ENCODE results near the gene LMAN1L. TPM values are rescaled to one million over a fixed set of nuclear protein-coding genes. Genes with fewer than 3 reads are reported as not detected.

Gene LMAN1L
- total RNA-seq, 2 donors from 2014 or later, result 0.53 to 0.72 TPM

DNA sequence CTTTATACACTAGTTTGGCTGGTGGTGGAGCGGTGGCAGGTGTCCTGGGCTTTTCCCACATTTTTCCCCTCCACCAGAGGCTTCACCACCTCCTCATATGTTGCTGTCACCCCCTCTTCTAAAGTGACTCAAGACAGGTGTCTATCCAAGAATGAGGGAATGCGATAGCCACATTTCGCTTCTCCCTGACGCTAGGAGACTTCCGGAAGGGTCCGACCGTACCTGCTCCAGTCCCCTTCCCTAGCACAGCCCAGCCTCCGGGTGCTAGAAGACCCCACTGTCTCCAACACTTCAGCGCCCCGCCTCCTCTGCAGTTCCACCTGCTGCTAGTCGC lies 60.0 kb downstream of the LMAN1L start:
- no peak for ATAC-seq (replicated peaks in 1 of 2)
- H3K27ac Mint-ChIP-seq, result peak overlapping the region; percentile 89
- H3K27me3 Mint-ChIP-seq (ENCODE audit: low read depth), result no peaks in the 10 kb centered on the region
- H3K36me3 Mint-ChIP-seq (ENCODE audit: insufficient read depth in 2 of 2), result peaks cover 10 to 12% of the 10 kb centered on the region in 2 donors
- peaks cover 62% of the 10 kb centered on the region for H3K4me1 Mint-ChIP-seq (ENCODE audit: low read depth)
- H3K9me3 Mint-ChIP-seq, result peaks cover 0 to 2% of the 10 kb centered on the region in 2 donors
- H3K4me3 Mint-ChIP-seq, result peak overlapping the region; percentile 95 to 100
- DNase-seq, result no peak

GRCh38 chr15:74873036-74873755 lies 60.6 kb downstream of the LMAN1L start, which contains the start of gene SCAMP2:
SCAMP2 (minus strand) TSS chr15:74873365; CDS start chr15:74873255, 110 bp downstream.
- DNase-seq (peak; percentile 91 to 95), ATAC-seq (replicated peaks in 1 of 2) (peak; percentile 85 to 89)
- Mint-ChIP-seq H3K36me3 (ENCODE audit: insufficient read depth in 2 of 2) (peaks cover 8% of the 10 kb centered on the region in 2 donors), H3K4me1 (ENCODE audit: low read depth) (peaks cover 56% of the 10 kb centered on the region), H3K27me3 (ENCODE audit: low read depth) (no peaks in the 10 kb centered on the region), H3K4me3 (peak within 1 kb of the TSS; percentile 95 to 100), H3K27ac (peak within 1 kb of the TSS; percentile 89), H3K9me3 (peaks cover 0 to 2% of the 10 kb centered on the region in 2 donors)

DNA sequence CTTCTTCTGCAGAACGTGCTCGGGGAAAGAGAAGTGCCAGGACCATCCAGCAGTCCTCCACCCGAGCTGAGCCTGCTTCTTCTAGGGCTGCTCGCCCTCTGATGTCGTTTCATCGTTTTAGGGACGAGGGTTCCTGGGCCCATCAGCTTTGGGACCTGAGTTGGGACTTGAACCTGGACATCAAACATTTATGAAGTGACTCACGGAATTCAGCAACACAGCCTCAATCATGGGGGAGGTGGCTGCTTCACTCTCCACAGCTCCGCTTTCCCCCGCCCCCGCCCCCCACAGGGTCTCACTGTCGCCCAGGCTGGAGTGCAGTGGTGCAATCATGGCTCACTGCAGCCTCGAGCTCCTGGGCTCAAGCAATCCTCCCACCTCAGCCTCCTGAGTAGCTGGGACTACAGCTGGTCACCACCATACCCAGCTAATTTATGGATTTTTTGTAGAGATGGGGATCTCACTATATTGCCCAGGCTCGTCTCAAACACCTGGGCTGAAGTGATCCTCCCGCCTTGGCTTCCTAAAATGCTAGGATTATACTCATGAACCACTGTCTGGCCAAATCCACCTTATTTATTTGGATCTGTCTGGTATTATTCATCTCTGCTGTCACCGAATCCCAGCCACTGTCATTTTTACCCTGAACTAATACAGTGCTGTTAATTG lies 61.3 kb downstream of the LMAN1L start:
- Mint-ChIP-seq H3K36me3 (ENCODE audit: insufficient read depth in 2 of 2) (peaks cover 8% of the 10 kb centered on the region in 2 donors), H3K27ac (peak overlapping the region; percentile 11), H3K9me3 (peaks cover 0 to 2% of the 10 kb centered on the region in 2 donors), H3K4me1 (ENCODE audit: low read depth) (peaks cover 49% of the 10 kb centered on the region), H3K27me3 (ENCODE audit: low read depth) (no peaks in the 10 kb centered on the region), H3K4me3 (peak overlapping the region; percentile 95 to 100)
- ATAC-seq (replicated peaks in 1 of 2) (no peak), DNase-seq (peak in 1 of 2 donors; percentile 32)

Other genes with a start within 250 kb of the LMAN1L start
- gene CLK3, start 197.0 kb upstream of the LMAN1L start, total RNA-seq, result 100 to 1,000 TPM; 116 to 120 TPM
- 10 to 100 TPM; 50.6 to 52.3 TPM for gene EDC3, start 116.8 kb upstream of the LMAN1L start, total RNA-seq
- 1 to 10 TPM; 3.4 to 5.4 TPM for gene CYP1A1, start 87.3 kb upstream of the LMAN1L start, total RNA-seq
- not detected for gene CYP1A2, start 64.0 kb upstream of the LMAN1L start, total RNA-seq
- 100 to 1,000 TPM; 200 to 267 TPM for gene CSK, start 30.8 kb upstream of the LMAN1L start, total RNA-seq
- under 1 TPM; 0.14 to 0.17 TPM for gene CPLX3, start 13.8 kb downstream of the LMAN1L start, total RNA-seq
- 10 to 100 TPM; 48.5 to 53.8 TPM for gene ULK3, start 30.3 kb downstream of the LMAN1L start, total RNA-seq
- gene SCAMP2, start 60.5 kb downstream of the LMAN1L start, total RNA-seq, result 10 to 100 TPM; 66.4 to 77.0 TPM
- 10 to 100 TPM; 29.6 to 32.1 TPM for gene MPI, start 77.2 kb downstream of the LMAN1L start, total RNA-seq
- 10 to 100 TPM; 88.3 to 90.1 TPM for gene FAM219B, start 94.0 kb downstream of the LMAN1L start, total RNA-seq
- gene COX5A, start 125.2 kb downstream of the LMAN1L start, total RNA-seq, result 100 to 1,000 TPM; 241 to 246 TPM
- 1 to 10 TPM; 2.2 to 3.6 TPM for gene RPP25, start 143.9 kb downstream of the LMAN1L start, total RNA-seq
- 1 to 10 TPM in 1 of 2 donors, under 1 TPM in 1; 0.31 to 1.2 TPM for gene SCAMP5, start 182.7 kb downstream of the LMAN1L start, total RNA-seq
- gene PPCDC, start 210.8 kb downstream of the LMAN1L start, total RNA-seq, result 10 to 100 TPM; 29.6 to 29.7 TPM